GM12801 (cell line): ENCODE measurements around the gene TMEM51.

Source experiments
- CTCF ChIP-seq: IDR thresholded peaks from one replicate; pipeline ENCODE4 v1.5.1; 2011; ENCODE audit warnings: control low read depth; ENCODE audit not compliant: insufficient read length; ENCODE audit errors: extremely low read depth

TMEM51 gene

GRCh38 chr1:15189692-15190370 lies 36.3 kb downstream of the TMEM51 start:
- no peak for TF ChIP-seq CTCF

- TF ChIP-seq CTCF: no peak
Observed at GRCh38 chr1:15191267-15191666, 37.7 kb downstream of the TMEM51 start.

GRCh38 chr1:15191770-15192169 lies 38.2 kb downstream of the TMEM51 start:
- TF ChIP-seq CTCF: no peak

- no peak for TF ChIP-seq CTCF
Observed at GRCh38 chr1:15192916-15193550, 39.5 kb downstream of the TMEM51 start.

GRCh38 chr1:15195420-15196052 lies 42.0 kb downstream of the TMEM51 start:
- no peak for TF ChIP-seq CTCF

- no peak for TF ChIP-seq CTCF
Observed at GRCh38 chr1:15196069-15196468, 42.5 kb downstream of the TMEM51 start.

GRCh38 chr1:15196807-15197530 lies 43.4 kb downstream of the TMEM51 start:
- TF ChIP-seq CTCF: no peak
